Globus pallidus (tissue), 1 donor: Measurements from ENCODE around the gene SLC44A3.
"Not testable (repeated sequence)": the region's sequence is repeated elsewhere in the genome, so short reads cannot be mapped to it uniquely, and the experiment has no call there.

ENCODE experiments used
- DNase-seq: peaks from one replicate; pipeline ENCODE4 v3.0.0-alpha.2; 2015; ENCODE audit warnings: low spot score

Gene SLC44A3

DNA sequence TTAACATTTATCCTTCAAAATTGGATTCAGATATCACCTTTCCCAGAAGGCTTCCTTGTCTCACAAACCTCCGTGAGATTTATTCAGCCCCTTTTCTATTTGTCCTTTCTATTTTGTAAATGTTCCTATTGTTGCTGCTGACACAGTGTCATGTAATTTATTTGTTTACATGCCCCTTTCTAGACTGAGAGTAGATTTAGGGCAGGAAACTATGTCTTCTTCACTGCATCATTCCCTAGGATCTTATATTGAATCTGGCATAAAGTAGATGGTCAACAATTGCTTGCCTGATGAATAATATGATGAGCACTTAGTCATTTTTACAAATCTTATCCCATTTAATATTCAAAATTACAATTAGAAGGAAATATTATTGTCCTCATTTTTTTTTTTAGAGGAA lies 114.9 kb downstream of the SLC44A3 start:
- DNase-seq = no peak

DNA sequence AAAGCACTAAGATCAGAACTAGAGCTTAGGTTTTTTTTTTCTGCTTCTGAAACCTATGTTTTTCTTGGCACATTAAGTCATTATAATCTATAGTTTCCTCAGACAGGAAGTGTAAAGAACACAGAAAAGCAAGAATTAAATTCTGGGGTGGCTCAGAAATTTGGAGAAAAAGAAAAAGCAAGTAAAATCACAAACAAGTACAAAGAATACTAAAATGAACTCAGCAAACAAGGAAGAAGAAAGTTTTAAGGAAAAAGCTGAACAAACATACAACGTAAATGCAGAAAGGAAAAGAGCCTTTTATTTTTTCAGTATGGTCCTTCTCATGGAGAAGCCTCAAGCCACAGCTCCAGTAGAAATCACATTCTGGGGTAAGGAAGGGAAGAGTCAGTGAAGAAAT lies 115.3 kb downstream of the SLC44A3 start:
- no peak for DNase-seq

DNA sequence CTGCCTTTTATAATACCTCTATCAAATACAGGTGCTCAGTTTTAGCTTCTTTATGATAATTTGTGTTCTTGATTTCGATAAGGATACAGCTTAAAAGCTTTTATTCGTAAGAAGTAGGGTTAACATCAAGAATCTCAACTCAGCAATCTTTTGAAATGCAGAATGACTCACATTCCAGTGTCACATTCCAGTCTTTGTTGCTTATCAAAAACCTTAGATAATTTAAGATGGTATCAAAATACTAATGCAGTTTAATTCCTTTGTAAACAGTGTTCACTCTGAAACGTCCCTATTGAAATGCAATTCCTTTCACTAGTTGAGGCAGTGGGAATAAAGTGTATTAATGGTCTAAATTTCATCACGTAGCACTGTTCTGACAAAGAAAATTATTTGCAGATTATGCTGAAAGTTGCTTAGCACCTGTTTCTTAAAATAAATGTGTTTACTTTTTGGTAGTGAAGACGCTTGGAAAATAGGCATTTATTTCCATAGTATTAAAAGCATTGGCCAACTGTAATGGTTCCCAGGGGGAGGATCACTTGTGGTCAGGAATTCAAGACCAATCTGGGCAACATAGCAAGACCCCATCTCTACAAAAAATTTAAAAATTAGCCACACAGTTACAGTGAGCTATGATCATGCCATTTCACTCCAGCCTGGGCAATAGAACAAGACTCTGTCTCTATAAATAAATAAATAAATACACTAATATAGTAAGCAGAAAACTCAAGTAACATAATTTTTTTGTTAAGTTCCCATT lies 116.9 kb downstream of the SLC44A3 start:
- DNase-seq = no peak

DNA sequence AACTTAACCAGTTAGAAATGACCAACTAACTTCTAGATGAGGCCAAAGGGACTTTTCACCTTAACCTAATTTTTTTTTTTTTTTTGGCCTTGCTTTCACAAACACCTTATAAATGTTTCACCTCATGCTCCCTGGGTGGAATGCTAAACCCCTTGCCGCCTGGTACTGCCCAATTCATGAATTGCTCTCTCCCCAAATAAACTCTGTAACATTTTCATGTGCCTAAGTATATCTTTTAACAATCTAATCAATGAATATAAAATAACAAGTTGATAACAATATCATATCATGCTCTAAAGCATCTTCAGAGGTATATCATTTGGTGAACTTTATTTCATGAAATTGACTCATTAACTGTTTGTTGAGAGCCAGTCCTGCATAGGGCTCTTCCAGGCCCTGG lies 117.7 kb downstream of the SLC44A3 start:
- DNase-seq = no peak

DNA sequence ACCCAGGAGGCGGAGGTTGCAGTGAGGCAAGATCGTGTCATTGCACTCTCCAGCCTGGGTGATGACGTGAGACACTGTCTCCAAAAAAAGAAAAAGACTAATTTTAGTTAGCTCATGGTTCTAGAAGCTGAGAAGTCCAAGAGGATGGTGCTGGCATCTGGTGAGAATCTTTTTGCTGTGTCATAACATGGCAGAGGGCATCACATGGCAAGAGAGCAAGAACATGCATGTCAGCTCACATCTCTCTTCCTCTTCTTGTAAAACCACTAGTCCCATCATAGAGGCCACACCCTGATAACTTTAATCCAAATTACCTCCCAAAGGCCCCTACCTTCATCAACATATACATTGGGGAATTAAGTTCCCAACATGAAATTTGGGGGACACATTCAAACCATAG lies 120.6 kb downstream of the SLC44A3 start:
- DNase-seq = no peak

DNA sequence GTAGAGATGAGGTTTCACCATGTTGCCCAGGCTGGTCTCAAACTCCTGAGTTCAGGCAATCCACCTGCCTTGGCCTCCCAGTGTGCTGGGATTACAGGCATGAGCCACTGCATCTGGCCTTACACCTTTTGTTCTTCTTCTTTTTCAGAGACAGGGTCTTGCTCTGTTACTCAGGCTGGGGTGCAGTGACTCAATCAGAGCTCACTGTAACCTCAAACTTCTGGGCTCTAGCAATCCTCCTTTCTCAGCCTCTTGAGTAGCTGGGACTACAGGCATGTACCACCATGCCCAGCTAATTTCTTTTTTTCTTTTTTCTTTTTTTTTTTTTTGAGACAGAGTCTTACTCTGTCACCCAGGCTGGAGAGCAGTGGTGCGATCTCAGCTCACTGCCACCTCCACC lies 121.3 kb downstream of the SLC44A3 start:
- DNase-seq = not testable (repeated sequence)

DNA sequence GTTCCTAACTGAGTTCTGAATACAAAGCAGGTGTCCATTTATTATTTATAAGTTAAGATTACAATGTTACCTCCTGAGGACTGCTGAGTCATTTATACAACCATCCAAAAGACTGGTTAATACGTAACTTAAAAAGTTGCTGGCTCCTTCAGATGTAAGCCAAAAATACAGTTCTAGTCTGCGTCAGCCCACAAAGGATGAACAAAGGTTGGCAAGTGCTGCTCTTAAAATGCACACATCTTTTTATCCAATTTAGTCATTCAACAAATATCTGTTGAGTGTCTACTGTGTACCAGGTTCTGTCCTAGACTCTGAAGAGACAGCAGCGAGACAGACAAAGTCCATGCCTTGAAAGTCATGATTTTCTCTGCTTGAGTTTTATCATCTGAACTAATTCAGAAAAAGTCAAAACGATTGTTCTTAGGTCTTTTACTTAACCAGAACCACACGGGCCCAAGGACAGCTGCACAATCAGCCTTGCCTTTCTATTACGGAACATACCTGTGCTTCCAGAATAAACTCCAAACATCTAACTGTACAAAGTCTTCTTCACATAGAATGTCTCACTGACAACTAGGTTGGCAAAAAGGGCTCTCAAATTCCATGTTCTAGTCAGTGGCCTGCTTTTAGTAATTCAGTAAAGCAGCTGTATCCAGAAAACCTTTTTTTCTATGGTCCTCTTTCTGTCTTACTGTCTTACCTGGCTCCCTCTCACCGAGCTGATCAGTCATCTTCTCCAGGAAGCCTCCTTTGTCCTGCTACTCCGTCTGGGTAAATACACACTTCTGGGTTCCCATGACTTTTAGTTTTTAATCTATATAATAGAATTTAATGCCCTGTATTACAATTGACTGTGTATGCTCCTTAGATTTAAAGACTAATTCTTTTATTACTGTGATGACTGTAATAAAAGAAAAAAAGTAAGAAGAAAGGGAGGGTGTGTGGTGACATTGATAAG lies 122.3 kb downstream of the SLC44A3 start:
- DNase-seq = no peak
